CD4-positive, alpha-beta T cell treated with Interleukin-1 beta for 1 hour (primary cell): ENCODE data around the gene PDE6A.

ENCODE experiments used
- DNase-seq, 2 donors: peaks; one replicate each; pipeline ENCODE4 v3.0.0-alpha.2; 2020 to 2022

The PDE6A gene

DNA sequence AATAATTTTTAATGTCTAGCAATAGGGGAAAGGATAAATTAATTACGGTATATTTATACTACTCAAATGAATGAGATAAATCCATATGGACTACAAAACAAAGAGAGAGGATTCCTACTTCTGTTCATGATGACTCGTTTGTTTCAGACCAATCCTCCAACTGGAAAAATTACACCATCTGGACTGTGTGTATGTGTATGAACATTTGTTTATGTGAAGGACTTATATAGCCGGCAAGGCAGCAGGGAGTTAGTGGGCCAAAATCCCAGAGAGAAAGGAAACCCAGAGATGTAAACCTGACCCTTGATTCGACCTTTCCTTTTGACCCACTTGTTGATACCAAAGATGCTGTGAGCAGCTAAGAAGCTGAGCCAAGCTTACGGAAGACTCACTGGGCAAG, 20.1 kb downstream of the PDE6A start:
- DNase-seq, result no peak

DNA sequence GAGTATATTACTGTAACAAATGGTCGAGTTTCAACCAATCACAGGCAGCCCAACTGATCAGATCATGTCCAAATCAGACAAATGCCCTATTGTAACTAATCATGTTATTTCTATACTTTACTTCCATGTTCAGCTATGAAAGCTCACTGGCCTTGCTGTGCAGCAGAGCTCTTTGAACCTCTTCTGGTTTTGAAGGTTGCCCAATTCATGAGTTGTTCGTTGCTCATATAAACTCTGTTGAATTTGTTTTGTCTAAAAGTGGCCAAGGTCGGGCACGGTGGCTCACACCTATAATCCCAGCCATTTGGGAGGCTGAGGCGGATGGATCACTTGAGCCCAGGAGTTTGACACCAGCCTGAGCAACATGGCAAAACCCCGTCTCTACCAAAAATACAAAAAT, 21.6 kb downstream of the PDE6A start:
- no peak for DNase-seq

DNA sequence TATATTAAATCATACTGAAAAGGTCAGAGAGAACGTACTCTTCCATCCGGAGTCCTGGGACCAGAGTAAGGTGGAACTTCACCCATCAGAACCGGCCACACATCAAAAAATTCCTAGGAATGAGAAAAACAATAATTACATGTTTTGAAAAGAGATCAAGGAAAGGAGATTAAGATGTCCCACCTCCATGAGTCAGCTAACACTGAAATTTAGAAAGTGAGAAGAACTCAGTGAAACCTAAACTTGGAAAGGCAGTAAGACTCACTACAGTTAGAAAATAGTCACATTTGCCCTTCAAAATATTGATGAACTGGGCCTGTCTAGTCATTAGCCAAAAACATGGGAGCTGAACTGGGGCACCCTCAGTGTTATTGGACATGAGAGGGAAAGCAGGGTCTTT, 23.0 kb downstream of the PDE6A start:
- DNase-seq, result no peak

DNA sequence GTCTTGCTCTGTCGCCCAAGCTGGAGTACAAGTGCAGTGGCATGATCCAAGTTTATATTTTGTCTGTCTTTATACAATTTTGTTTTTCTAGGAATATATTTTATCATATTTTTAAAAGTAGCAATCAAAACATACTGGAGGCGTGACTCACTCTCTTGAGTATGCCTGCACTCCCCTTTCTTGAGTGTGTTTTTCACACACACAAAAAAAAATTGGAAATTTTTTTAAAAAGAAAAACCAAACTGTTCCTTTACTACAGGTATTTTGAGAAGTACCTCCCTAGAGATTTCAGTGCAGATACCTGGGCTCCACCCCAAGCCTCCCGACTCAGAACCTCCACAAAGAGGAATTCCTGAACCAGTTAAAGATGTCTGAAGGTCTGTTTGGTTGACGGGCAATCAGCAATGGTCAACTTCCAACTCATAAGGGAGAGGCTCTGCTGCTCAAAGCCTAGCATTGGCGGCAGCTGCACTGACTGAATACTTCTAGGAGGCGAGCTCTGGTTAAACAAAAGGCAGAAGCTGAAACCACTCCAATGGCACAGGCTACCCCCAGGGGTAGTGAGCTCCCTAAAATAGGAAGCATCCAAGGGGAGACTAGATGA, 27.4 kb downstream of the PDE6A start:
- no peak for DNase-seq

DNA sequence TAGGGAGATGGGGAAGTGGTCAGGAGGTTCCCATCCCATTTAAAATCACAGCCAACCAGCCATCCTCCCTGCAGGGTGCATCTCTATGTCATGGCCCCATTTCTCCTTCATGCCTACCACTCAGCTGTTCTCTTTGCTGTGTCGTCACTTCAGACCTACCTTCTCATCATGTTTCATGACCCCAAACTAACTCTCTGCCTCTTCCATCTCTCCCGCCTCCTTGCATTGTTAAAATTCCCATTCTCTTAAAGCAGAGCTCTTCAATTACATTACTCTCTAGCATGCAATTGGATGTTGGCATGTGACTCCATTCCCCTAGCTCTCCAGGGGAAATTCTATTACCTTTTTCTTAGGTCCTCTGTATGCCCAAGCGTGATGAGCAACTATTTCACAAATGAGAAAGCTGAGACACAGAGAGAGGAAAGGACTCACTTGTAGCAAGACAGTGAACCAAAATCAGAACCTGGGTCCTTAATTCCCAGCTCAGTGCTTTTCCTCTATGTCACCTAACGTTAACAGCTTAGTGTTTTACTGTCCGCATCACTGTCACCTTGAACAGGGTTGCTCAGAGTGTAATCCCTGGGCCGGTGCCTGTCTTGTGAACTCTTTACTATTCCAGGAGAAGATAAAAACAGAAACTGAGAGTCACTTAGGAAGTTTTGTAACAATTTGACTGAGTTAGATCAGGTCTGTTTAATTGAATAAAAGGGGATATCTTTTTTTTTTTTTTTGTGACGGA, 28.1 kb downstream of the PDE6A start:
- DNase-seq, result no peak

DNA sequence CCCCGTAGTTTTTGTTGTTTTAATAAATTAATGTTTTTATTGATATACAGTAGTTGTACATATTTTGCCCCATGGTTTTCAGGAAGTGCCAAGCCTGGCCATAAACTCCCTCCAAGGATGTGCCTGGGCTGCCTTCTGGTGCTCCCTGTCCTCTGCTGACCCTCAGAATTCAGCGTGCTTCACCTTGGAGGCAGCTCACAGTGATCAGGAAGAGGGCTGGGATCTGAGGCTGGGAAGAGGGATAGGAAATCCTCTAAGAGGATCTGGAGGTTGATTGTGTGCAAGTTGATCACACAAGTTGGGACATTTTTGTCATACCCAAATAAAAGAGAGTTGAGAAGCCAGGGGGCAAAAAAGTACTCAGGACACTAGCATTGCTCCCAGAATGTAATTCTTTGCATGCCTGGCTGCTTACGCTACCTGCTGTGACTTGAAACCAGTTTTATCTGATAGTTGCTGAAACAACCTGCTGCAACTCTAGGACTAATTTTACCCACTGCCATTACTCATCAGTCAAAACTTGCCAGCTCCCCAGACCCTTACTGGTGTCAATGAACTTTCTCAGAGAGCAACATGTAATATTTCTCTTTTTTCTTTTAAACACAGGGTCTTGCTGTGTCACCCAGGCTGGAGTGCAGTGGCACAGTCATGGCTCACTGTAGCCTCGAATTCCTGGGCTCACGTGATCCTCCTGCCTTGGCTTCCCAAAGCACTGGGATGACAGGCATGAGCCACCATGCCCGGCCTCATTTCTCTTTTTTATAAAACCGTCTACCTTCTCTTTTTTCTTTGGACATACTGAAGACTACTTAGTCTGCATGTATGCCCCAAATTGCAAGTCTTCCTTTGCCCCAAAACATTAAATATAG, 29.0 kb downstream of the PDE6A start:
- no peak for DNase-seq

DNA sequence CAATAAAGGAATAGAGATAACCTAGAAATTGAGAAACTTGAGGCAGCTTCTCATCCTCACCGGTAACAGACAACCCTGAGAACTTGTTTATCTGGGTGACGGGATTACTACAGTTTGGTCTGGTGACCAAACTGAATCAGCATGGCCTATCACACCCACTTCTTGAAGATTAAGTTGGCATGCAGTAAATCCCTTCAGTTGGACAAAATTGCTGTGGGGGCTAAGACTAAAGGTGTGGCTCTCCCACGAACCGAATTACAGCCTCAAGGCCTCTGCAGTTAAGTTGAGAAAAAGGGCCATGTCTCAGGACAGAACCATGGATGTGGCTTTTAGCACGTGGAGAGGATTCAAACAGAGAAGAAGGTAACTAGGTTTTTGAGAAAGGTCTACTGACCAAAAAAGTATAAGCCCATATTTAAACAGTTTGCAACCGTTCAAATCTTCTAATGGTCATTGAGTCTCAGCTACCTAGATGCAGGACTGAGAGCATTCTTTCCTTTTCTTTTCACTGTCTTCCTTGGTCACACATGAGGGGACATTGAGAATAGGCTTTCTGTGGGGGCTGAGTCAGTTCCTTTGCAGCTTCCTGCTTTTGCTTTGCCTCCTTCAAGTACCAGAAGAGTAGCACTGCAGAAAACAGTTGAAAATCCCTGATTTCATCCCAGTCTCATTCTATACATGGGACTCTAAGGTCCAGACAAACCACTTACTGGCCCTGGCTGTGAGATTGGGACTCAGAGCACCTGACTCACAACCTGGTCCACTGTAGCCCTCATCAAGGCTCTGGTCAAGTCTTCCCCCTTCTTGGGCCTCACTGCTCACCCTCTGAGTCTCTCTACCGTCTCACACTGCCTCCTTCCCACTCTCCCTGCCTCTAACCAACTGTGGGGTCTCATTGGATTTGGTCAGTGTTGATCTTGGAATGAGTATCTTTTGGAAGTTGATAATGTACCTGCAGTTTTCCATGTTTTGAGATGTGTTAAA, 30.9 kb downstream of the PDE6A start:
- DNase-seq, result no peak

DNA sequence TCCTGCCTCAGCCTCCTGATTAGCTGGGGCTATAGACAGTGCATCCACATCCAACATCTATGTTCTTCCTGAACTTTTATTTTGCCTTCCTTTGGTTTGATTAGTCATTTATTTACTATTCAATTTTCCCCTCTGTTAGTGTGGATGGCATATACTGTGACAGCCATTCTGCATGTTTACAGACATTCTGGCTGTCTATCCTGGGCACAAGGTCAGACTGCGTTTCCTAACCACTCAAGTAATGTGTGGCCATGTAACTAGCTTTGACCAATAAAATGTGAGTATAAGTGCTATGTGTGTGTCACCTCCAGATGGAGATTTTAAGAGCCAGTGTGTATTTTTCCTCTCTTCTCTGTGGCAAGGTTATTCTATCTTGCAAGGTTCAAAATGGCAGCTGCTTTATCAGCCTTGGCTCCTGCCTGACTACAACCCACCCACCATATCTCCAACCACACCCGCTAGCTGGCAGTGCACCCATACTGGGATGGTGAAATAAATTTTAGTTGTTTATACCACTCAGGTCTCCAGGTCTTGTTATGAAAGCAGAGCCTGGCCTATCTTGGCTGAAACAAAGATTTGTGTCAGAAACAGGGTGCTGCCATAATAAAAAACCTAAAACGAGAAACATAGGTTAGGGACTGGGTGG, 32.2 kb downstream of the PDE6A start:
- no peak for DNase-seq

DNA sequence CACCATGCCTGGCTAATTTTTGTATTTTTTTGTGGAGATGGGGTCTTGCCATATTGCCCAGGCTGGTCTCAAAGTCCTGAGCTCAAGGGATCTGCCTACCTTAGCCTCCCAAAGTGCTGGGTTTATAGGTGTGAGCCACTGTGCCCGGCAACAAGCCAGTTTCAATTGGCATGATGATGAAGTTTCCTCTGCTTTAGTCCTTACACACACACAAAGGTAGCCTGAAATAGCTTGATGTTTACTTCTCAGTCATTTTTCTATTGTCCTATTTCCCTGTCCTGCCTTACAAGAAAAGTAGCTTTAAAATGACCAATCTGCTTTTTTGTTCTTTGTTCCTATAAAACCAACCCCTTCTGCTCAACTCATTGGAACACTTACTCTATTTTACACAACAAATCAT, 33.6 kb downstream of the PDE6A start:
- DNase-seq, result no peak

DNA sequence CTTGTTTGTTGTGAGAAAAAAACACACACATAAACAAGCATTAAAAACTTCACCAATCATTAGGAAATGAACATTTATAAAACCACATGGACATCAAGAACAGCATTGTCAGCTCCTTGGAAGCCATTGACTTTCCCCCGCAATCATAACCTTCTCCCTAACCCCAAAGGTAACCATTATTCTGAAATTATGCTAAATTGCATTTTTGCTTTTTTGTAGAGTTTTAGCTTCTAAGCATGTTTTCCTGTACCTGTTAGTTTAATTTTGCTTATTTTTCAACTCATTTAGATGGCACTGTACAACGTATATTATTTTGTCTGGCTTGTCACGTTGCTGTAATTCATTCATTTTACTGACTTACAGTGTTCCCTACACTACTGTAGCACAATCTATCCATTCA, 36.8 kb downstream of the PDE6A start:
- no peak for DNase-seq

DNA sequence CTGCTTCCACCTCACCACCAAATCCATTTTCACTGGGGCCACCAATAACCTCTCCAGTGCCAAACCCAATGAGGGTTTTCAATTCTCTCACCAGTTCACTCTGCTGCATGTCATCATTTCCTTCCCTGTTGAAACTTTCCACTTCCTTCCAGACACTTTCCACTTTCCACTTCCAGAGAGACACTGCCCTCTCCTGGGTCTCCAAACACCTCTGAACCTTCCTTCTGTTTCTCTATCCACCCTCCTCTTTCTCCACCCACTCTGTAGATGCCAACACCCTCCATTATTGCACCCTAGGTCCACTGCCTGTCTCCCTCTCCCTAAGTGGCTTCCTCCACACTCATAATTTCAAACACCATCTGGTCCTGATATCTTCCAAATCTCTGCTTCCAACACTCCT, 39.6 kb downstream of the PDE6A start:
- no peak for DNase-seq

DNA sequence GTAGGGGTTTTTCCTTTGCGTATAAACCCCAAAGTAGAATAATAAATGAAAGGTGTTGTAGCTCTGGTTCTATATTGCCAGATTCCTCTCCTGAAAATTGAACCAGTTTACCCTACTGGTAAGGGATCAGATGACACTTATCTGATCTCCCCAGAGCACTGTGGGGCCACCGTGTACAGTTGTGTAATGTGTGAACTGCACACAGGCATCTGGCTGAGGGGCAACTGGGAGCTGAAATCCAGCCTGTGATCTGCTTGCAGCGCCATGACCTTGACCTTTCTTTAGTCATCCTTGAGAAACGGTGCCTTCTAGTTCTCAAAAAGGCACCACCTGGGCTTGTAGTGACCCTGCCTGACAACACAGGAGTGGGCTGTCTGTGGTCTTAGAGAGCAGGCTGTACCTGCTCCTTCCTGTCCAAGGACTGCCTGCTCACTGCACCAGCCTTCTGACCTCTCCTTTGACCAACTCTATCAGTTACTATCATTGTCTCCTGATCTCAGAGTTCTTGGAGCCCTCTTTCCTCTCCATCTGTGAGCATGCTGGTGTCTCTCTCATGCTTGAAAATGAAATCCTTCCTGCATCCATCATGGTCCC, 40.2 kb downstream of the PDE6A start:
- DNase-seq, result no peak

DNA sequence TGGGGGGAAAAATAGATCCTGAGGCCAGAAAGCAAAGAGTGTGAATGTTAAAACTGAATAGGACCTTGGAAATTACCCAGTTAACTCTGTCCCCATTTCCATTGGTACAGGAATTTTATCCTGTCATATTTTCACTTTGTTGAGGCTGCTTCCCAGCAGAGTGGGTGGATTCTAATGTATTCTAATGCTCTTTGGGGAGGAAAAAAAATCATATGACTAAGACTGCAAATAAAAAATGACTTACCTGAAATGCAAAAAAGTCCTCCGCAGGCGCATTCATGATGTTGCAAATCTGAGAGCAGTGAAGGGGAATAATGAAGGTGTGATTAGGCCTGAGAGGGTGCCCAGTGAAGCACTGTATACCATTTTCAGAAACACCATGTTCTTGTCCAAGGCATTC, 41.2 kb downstream of the PDE6A start:
- DNase-seq, result no peak

DNA sequence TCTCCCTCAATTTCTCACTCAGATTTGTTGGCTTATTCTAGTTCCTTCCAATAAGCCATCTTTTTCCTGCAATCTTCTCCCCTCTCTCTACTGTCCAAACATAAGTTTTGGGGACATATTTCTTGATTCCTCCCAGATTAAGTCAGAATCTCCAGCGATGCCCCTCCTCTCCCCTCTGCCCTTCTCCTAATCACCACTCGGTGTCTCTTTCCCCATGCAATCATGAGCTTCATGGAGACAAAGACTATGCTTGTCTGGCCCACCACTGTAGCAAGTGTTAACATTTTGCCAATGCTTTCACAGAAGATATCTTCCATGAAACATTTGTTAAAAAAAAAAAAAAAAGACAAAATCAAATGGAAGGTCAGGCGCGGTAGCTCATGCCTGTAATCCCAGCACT, 42.4 kb downstream of the PDE6A start:
- DNase-seq, result no peak

DNA sequence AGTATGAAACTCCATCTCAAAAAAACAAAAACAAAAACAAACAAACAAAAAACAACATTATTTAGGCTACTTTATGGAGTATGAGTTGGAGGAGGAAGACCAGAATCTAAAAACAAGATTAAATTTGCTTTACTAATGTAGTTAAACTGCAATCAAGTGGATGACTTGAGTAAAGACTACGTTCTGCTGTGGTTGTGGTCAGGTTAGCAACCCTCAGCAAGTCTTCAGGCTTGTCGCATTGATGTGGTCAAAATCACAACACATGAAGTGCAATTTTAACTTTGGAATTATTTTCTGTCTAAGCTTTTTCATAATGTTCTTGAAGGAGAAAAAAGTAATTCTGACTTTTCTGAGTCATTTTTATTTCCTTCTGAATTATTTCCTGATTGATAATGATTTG, 43.1 kb downstream of the PDE6A start:
- DNase-seq, result no peak

DNA sequence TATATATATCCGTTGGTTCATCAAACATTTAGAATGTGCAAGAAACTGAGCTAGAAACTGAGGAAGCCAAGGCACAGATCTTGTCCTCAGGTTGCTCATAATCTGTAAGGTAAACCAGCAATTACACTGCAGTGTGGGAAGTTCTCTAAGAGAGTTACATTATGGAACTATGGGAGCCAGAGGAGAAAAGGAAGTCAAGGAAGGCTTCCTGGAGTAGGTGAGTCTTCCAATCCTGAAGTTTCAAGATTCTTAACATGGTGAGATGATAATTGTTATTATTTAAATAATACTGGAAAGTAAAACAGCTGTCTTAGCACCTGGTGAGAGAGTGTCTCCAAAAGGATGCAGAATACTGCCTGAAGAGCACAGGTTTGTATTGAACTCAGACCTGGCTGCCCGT, 44.2 kb downstream of the PDE6A start:
- no peak for DNase-seq

DNA sequence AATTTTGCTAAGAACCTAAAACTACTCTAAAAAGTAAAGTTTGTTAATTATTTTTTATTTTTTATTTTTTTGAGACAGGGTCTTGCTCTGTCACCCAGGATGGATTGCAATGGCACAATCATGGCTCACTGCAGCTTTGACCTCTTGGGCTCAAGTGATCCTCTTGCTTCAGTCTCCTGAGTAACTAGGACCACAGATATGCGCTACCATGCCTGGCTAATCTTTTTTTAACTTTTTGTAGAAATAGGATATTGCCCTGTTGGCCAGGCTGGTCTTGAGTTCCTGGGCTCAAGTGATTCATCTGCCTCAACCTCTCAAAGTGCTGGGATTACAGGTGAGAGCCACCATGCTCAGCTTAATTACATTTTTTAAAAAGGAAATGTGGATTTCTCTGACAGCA, 45.8 kb downstream of the PDE6A start:
- no peak for DNase-seq

DNA sequence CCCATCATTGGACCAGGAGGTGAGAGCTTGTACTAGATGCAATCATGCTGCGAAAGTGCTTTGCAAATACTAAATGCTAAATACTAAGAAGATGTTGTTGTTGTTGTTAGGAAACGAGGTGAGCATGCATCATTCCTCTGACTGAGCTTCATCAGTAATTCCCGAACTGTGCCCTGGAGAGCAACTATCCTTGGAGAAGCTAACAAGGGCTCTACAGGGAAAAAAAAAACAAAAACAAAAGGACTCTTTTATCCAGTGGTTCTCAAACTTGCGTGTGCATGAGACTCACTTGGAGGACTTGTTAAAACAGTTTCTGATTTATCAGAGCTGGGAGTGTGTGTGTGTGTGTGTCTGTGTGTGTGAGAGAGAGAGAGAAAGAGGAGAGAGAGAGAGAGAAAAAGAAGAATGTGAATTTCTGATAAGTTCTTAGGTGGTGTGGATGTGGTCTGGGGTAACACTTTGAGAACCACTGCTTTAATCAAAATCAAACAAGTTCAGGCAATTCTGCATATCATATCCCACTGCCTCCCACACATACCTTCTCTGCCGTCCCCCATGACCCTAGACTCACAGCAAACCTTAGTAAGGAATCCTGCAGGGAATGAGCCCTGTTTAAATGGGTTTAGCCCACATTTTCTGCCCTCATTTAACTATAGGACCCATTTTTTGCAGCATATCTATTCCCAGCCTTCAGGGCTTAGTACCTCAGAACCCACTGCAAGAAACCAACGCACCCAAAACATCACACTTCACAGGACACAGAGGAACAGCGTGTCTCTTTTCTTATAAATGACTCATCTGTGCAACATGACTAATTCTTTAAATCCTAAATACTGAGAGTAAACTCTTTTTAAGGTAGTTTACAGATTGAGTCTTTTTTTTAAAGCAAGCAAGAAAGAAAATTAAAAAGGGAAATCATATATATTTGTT, 48.9 kb downstream of the PDE6A start:
- no peak for DNase-seq

DNA sequence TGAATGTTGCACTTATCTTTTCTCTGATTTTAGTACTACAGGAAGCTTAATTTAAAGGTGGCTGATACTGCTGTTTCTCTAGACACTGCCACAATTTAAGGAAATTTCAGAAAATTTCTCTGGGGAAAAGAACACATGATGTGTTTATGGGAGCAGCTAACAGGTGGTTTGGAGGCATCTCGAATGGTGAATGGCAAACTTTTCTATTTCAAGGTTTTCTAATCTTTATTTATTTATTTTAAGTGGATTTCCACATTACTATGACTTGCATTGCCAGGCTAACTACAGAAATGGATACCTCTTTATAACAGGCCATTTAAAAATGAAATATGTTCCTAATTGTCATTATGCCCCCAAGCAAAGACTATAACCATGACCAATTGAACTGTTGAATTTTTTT, 50.4 kb downstream of the PDE6A start:
- no peak for DNase-seq

DNA sequence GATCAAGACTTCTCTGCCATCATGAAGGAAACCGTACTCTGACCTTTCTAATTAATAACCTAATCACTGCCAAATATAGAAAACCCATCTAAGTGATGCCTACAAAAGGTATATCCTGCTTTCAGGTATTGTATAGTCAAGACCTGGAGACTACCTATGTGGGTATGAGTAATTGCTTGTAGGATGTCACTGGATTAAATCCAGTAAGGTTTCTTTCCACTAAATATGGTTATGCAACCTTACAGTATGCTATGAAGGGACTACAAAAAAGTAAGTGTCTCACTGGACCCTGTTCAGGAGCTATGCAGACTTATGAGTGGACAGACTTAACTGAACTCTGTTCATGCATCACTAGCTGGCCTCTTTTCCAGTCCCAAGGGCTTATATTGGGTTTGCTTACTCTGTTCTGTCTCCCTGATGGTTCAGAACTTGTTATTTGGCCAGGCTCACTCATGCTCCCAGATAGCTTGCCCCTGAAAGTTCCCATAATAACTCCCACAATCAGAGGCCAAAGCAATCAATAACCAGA, 51.1 kb downstream of the PDE6A start:
- DNase-seq, result no peak
